HL-60 (cell line): Measurements from ENCODE around the gene ADAM12.

Source experiments
- DNase-seq, 2 experiments: peaks; one replicate each; pipeline ENCODE4 v3.0.0-alpha.2; 2010 to 2020; ENCODE audit warnings: low read depth in 1 of 2, low spot score in 1 of 2
- H3K27ac ChIP-seq: fragments of 250-450 bp; sonication (Bioruptor Pico); replicated peaks from 2 replicates; pipeline ENCODE4 v1.5.1; 2020; ENCODE audit warnings: mild to moderate bottlenecking, moderate library complexity
- H3K27me3 ChIP-seq: fragments of 250-450 bp; sonication (Bioruptor Pico); 2 replicates; pipeline ENCODE4 v1.5.1; 2021; ENCODE audit warnings: mild to moderate bottlenecking, moderate library complexity; ENCODE audit not compliant: insufficient read depth, poor library complexity, severe bottlenecking
- H3K4me3 ChIP-seq: replicated peaks from 2 replicates; pipeline ENCODE4 v1.5.1; 2011; ENCODE audit warnings: mild to moderate bottlenecking, control low read depth, low read length; ENCODE audit not compliant: insufficient read depth
- GABPA ChIP-seq: IDR thresholded peaks from 2 replicates; pipeline ENCODE4 v1.6.1; 2012; ENCODE audit warnings: low read depth
- POLR2AphosphoS5 ChIP-seq: IDR thresholded peaks from 2 replicates; pipeline ENCODE4 v1.6.1; 2012; ENCODE audit warnings: low read depth
- SPI1 ChIP-seq: IDR thresholded peaks from 2 replicates; pipeline ENCODE4 v1.6.1; 2012; ENCODE audit warnings: low read depth, mild to moderate bottlenecking, borderline replicate concordance
- long read RNA-seq: library from polyadenylated mRNA; unstranded; transcript quantifications from one replicate; pipeline ENCODE4 v2.0.0, GENCODE V29; 2020
- TF ChIP-seq, protein P1 (sequence below): IDR thresholded peaks from one replicate; pipeline ENCODE4 v1.5.1; 2011; ENCODE audit warnings: low read length, control low read depth, inconsistent platforms; ENCODE audit not compliant: insufficient read depth
- TF ChIP-seq, protein P2 (sequence below): IDR thresholded peaks from 2 replicates; pipeline ENCODE4 v1.6.1; 2012; ENCODE audit warnings: low read depth; ENCODE audit not compliant: insufficient replicate concordance

The ADAM12 gene, protein sequence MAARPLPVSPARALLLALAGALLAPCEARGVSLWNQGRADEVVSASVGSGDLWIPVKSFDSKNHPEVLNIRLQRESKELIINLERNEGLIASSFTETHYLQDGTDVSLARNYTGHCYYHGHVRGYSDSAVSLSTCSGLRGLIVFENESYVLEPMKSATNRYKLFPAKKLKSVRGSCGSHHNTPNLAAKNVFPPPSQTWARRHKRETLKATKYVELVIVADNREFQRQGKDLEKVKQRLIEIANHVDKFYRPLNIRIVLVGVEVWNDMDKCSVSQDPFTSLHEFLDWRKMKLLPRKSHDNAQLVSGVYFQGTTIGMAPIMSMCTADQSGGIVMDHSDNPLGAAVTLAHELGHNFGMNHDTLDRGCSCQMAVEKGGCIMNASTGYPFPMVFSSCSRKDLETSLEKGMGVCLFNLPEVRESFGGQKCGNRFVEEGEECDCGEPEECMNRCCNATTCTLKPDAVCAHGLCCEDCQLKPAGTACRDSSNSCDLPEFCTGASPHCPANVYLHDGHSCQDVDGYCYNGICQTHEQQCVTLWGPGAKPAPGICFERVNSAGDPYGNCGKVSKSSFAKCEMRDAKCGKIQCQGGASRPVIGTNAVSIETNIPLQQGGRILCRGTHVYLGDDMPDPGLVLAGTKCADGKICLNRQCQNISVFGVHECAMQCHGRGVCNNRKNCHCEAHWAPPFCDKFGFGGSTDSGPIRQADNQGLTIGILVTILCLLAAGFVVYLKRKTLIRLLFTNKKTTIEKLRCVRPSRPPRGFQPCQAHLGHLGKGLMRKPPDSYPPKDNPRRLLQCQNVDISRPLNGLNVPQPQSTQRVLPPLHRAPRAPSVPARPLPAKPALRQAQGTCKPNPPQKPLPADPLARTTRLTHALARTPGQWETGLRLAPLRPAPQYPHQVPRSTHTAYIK
- long read RNA-seq, partial matches to known transcripts: 0 of 1 reads
- long read RNA-seq, other reads (novel, unspliced or antisense): 1 of 1 reads

DNA sequence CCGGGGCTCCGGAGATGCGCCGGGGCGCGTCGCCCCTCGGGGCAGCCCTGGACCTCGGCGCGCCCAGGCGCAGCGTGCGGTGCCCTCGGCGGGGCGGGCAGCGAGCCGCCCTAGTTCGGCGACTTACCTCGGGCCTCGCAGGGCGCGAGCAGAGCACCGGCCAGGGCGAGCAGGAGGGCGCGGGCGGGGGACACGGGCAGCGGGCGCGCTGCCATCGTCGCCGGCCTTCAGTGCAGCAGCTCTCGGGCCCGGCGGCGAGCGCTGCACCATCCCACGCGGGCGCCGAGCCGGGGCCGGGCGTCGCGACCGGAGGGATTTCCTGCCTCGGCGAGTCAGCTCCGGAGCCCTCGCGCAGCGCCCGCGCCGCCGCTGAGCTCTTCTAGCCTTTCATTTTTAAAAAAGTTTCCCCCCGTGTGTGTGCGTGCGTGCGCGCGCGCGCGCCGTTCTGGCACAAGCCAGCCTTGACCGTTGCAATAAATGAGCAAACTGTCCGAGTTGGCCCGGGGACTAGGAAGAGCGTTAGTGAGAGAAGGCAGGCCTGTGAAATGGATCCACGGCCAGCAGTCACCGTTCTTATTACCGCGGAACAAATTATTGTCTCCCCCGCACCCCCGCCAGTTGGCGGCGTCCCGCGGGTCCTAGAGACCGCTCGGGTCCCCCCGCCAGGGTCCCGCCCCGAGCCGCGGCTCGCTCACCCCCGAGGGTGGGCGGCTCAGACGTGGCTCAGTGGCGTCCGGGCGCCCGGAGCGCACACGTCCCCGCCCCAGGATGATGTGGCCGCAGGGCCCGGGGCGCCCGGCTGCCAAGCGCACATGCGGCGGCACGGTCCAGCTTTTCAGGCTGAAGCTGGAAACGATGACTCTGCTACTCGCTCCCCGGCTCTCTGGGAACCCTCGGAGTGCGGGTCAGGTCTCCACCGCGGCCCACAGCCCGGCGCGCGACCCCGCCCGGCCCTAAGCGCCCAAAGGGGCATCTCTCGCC, at the start of gene ADAM12:
Gene ADAM12 (minus strand): TSS at position 547 of the 981 bp plus-strand sequence. CDS start 332 bp downstream, at position 215.
- peaks cover 22% of the 10 kb centered on the region for H3K27me3 ChIP-seq
- H3K27ac ChIP-seq: no peak within 1 kb of the TSS
- DNase-seq: no peak
- no peak within 1 kb of the TSS for H3K4me3 ChIP-seq
- no peak for TF ChIP-seq GABPA
- no peak for TF ChIP-seq POLR2AphosphoS5
- TF ChIP-seq, protein P1, sequence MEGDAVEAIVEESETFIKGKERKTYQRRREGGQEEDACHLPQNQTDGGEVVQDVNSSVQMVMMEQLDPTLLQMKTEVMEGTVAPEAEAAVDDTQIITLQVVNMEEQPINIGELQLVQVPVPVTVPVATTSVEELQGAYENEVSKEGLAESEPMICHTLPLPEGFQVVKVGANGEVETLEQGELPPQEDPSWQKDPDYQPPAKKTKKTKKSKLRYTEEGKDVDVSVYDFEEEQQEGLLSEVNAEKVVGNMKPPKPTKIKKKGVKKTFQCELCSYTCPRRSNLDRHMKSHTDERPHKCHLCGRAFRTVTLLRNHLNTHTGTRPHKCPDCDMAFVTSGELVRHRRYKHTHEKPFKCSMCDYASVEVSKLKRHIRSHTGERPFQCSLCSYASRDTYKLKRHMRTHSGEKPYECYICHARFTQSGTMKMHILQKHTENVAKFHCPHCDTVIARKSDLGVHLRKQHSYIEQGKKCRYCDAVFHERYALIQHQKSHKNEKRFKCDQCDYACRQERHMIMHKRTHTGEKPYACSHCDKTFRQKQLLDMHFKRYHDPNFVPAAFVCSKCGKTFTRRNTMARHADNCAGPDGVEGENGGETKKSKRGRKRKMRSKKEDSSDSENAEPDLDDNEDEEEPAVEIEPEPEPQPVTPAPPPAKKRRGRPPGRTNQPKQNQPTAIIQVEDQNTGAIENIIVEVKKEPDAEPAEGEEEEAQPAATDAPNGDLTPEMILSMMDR: no peak
- TF ChIP-seq, protein P2, sequence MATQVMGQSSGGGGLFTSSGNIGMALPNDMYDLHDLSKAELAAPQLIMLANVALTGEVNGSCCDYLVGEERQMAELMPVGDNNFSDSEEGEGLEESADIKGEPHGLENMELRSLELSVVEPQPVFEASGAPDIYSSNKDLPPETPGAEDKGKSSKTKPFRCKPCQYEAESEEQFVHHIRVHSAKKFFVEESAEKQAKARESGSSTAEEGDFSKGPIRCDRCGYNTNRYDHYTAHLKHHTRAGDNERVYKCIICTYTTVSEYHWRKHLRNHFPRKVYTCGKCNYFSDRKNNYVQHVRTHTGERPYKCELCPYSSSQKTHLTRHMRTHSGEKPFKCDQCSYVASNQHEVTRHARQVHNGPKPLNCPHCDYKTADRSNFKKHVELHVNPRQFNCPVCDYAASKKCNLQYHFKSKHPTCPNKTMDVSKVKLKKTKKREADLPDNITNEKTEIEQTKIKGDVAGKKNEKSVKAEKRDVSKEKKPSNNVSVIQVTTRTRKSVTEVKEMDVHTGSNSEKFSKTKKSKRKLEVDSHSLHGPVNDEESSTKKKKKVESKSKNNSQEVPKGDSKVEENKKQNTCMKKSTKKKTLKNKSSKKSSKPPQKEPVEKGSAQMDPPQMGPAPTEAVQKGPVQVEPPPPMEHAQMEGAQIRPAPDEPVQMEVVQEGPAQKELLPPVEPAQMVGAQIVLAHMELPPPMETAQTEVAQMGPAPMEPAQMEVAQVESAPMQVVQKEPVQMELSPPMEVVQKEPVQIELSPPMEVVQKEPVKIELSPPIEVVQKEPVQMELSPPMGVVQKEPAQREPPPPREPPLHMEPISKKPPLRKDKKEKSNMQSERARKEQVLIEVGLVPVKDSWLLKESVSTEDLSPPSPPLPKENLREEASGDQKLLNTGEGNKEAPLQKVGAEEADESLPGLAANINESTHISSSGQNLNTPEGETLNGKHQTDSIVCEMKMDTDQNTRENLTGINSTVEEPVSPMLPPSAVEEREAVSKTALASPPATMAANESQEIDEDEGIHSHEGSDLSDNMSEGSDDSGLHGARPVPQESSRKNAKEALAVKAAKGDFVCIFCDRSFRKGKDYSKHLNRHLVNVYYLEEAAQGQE: no peak
- no peak for TF ChIP-seq SPI1

DNA sequence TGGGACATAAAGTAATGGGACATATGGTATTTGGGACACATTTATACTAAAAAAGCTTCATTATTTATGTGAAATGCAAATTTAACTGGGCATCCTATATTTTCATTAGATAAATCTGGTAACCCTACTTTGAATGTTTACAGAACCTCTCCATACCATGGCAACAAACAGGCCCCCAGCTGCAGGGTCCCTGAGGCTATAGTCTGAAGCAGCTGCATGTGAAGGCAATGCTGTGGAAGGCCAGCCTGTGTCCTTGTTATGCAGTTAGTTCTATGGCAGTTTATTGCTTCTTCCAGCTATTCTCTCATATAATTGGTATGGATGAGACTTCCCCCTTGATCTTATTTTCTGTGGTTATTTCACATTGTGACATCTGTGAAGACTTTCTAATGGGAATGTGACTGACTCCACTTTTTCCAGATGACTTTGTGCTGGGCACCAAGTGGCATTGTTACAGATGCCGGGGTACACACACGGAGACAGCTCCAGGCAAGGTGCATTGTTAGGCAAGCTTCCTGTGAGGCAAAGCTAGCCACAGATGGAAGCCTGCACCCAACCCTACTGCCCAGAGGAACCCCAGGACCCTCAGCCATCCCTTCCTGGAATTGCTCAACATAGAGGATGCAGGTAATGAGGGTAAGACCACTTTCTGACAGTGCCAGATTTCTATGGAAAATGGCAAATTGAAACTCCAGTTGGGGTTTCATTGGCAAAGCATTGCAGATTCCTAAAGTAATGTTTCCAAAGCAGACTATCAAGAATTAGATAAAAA, 49.5 kb upstream of the ADAM12 start:
- Histone ChIP-seq H3K27ac (no peak overlapping the region), H3K4me3 (no peak overlapping the region), H3K27me3 (no peaks in the 10 kb centered on the region)
- TF ChIP-seq POLR2AphosphoS5 (no peak), SPI1 (no peak), GABPA (no peak)
- TF ChIP-seq, protein P1: no peak
- TF ChIP-seq, protein P2: no peak
- no peak for DNase-seq
